GM21825 (cell line): ENCODE data around the gene ZDHHC8.

Experiments
- ATAC-seq: cut with Tn5 transposase; IDR thresholded peaks from one replicate; pipeline ENCODE4 v1.9.1; 2021; ENCODE audit warnings: mild to moderate bottlenecking, moderate library complexity; ENCODE audit not compliant: unreplicated experiment

Gene ZDHHC8

GRCh38 chr22:20128902-20129746 lies 2.5 kb upstream of the ZDHHC8 start:
- ATAC-seq: no peak

GRCh38 chr22:20129747-20130014 lies 1.9 kb upstream of the ZDHHC8 start:
- no peak for ATAC-seq

DNA sequence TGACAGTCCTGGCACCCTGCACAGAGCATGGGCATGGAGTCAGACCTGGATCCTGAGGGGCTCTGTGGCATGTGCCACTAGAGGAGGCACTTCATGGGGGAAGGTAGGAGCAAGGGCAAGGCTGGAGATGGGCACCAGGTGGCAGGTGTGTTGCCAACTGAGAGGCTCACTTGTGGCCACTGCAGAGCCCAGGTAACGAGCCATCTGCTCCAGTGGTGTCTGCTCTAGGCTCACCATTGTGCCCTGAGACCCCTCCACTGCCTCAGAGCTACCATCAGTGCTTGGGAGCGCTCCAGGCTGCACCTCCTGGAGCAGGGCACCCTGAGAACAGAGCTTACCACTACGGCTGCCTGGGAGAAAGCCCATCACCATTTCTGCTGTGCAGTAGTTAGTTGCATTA lies 1.3 kb upstream of the ZDHHC8 start:
- ATAC-seq: no peak

DNA sequence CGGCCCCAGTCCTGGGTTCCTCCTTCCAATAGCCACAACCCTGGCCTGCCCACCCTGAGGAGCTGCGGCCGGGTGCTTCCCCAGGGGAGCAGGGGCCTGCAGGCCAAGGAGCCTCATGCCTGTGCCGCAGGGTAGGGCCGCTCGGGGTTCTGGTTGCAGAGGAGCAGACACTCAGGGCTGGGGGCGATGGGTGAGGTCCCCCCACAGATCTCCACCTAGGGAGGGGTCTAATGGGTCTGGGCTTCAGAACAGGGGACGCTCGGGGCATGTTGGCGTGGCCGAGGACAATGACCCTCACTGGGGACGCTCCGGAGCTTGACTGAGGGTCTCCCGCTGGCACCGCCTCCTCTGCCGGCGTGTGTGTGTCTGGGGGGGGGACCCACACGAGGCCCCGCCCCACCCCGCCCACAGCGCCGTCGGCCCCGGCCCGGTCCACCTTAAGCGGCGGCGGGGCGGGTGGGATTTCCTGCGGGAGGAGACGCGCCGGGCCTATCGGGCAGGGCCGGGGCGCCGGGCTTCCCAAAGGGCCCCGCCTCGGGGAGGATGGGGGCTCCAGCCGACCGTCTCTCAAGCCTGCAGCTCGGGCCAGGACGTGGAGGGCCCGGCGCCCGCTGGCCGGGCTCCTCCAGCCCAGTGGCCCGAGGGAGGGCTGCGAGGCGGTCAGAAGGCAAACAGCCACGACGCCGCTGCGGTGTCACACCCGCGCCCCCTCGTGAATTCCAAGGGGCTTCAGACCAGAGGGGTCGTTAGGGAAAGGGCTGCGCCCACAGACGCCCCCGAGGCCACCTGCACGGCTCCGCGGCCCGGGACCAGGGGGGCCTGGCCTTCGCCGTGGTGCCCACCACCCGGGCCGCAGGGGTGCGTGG lies 640 bp upstream of the ZDHHC8 start:
- ATAC-seq: peak; percentile 40

- no peak for ATAC-seq
These were observed 468 bp downstream of the ZDHHC8 start for GRCh38 chr22:20131859-20132685.

DNA sequence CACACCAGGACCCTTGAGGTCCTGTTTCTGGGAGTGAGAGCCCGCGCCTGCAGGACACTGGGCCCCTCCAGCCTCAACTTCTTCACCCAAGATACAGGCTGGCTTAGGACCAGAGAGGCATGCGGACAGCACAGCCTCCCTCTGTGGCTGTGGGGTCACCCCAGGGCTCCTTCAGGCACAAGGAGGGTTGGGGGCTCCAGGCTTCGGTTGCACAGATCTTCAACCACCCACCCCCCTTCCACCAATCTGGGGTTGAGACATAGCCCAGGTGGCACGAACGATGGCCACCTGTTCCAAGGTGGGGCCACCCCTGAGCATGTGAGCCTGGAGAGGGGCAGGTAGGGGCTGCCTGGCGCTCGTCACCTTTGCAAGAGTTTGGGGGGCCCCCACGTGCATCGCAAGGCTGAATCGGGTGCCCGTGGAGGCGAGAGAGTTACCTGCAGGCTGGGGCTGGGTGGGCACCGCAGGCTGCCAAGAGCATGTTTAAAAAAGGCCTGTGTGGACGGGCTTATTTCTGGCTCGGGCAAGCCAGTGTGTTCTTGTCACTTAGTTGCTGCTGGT lies 1.2 kb downstream of the ZDHHC8 start:
- ATAC-seq: no peak

DNA sequence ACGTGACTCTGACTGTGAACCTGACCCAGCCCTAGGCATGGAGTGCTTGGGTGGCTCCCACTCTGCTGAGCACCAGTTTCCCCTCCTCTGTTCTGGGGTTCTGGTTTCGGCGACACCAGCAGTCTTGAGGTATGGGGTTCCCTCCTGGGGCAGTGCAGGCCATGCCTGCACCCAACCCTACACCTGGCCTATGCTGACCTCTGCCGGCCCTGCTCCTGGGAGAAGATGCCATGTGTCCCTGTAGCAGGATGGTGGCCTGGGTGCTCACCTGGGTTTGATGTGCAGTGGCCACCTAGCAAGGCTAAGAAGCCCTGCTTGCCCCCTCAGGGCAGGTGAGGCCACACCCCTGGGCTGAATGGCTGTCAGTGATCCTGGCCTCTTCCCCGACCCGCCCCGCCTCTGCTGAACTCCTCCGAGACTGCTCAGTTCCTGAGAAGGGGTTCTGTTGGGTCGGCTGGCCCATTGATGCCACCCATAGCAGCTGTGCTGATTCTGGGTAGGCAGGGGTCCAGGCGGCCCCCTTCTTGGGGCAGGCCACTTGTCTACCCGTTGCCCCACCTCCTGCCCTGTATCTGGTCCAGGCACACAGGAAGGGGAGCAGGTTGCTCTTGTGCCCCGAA lies 2.4 kb downstream of the ZDHHC8 start:
- ATAC-seq: no peak

DNA sequence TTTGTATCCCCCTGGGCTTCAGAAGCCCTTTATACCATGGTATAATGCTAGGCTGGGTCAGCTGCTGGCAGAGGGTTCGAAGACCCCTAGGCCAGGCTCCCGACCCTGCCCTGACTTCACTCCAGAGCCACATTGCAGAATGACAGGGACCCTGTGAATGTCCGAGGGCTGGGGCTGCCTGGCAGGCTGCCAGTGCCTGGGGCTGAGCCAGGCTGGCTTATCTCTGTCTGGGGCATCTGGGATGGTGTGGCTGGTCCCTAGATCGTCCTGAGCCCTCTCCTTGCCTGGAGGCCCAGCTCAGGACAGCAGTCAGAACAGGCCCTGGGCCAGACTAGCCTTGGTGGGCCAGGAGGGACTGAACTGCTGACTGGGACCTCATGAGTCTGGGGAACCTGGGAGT lies 3.7 kb downstream of the ZDHHC8 start:
- no peak for ATAC-seq

- ATAC-seq: no peak
These were observed 4.4 kb downstream of the ZDHHC8 start for GRCh38 chr22:20135806-20136602.

GRCh38 chr22:20136603-20136873 lies 4.9 kb downstream of the ZDHHC8 start:
- ATAC-seq: no peak

GRCh38 chr22:20137113-20137512 lies 5.5 kb downstream of the ZDHHC8 start:
- ATAC-seq: no peak

DNA sequence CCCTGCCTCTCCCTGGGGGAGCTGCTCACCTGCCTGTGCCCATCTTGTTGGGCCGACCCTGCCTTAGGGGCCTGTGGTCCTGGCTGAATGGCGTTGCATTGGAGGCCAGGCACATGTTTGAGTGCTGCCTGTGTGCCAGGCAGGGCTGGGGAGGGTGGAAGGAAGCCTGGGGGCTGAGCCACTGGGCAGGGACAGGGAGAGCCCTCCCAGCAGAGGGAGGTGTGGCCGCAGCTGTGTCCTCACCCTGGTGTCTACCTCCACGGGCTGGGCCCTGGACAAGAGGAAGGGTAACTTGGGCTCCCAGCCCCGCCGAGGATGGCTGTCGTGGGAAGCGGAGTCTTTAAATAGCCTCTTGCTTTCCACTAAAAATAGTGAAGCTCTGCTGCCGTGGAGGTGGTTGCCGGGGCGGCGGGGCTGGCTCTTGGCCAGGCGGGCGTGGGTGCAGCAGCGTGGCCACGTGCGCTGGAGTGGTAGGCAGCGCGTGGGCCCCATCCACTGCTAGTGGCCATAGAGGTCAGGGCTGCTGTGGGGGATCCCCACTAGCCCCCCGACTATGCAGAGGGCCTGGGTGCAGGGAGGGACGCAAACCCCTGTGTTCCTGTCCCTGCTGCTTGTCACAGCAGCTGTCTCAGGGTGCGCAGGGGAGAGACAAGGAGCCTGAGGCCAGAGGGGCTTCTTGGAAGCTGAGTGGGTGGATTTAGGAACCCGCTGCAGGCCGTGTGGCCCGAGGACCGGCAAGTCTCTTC lies 6.2 kb downstream of the ZDHHC8 start:
- ATAC-seq: no peak

DNA sequence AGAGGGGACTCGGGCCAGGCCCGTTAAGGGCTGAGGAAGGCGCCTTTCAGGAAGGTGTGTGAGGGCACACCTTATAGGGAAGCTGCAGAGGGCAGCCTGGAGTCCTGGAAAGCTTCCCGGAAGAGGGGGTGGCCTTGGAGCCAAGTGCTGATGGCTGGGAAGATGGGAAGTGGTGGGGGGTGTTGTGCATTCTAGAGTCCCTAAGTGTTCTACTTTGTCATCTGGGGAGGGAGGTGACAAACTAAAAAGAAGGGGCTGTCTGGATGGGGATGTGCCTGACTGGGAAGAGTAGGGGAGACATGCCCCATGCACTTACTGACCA lies 6.8 kb downstream of the ZDHHC8 start:
- no peak for ATAC-seq

GRCh38 chr22:20138868-20139267 lies 7.3 kb downstream of the ZDHHC8 start:
- ATAC-seq: no peak

DNA sequence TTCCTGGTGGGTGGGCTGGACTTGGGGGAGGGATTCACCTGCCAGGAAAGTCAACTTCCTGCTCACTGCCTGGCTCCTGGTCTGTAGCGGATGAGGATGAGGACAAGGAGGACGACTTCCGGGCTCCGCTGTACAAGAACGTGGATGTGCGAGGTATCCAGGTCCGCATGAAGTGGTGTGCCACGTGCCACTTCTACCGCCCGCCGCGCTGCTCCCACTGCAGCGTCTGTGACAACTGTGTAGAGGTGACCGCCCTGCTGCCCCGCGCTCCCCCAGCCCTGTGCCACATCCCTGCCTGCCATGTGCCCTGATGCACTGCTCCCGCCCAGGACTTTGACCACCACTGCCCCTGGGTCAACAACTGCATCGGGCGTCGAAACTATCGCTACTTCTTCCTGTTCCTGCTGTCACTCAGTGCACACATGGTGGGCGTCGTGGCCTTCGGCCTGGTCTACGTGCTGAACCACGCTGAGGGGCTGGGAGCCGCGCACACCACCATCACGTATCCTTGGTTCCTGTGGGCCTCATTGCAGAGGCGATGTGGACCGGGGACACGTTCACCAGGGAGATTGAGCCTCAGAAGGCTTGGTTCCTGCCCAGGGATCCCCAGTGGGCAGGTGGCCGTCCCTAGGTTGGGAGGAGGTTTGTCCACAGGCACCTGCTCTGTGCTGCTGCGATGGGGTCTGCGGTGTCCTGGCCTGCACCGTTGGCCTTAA lies 7.9 kb downstream of the ZDHHC8 start:
- no peak for ATAC-seq

GRCh38 chr22:20140107-20140445 lies 8.5 kb downstream of the ZDHHC8 start:
- no peak for ATAC-seq

- ATAC-seq: no peak
These were observed 8.9 kb downstream of the ZDHHC8 start for GRCh38 chr22:20140521-20140964.

- ATAC-seq: no peak
These were observed 9.8 kb downstream of the ZDHHC8 start for GRCh38 chr22:20141186-20142077.
